WTC11 (cell line): ENCODE measurements around the gene FSCB. TPM values are rescaled to one million over a fixed set of nuclear protein-coding genes. Genes with fewer than 3 reads are reported as not detected.

Experiments
- ATAC-seq: fragments of 200-7000 bp; cut with Tn5 transposase; 2 replicates; pipeline ENCODE4 v1.10.0; 2021; ENCODE audit warnings: mild to moderate bottlenecking, moderate library complexity
- CTCF ChIA-PET: fragments of 300-600 bp; sonication (Branson Sonifier 250); formaldehyde crosslinking; loops from one replicate; lab custom pipeline; 2021; ENCODE audit warnings: antibody characterized with exemption; lab: Charles Lee
- POLR2A ChIA-PET: fragments of 350-600 bp; sonication (Branson Sonifier 250); formaldehyde crosslinking; loops from one replicate; lab custom pipeline; 2021; ENCODE audit warnings: antibody characterized with exemption; lab: Charles Lee
- DNase-seq: peaks from one replicate; pipeline ENCODE4 v3.0.0; 2021; ENCODE audit warnings: low spot score
- H3K27ac Mint-ChIP-seq: 2 replicates; pipeline ENCODE4 v1.8.0; 2021; ENCODE audit warnings: mixed read lengths
- H3K27me3 Mint-ChIP-seq: 2 replicates; pipeline ENCODE4 v1.8.0; 2021; ENCODE audit warnings: low read depth, mild to moderate bottlenecking, moderate library complexity, mixed read lengths
- H3K36me3 Mint-ChIP-seq: 2 replicates; pipeline ENCODE4 v1.8.0; 2021; ENCODE audit warnings: mixed read lengths
- H3K4me1 Mint-ChIP-seq: 2 replicates; pipeline ENCODE4 v1.8.0; 2022; ENCODE audit warnings: mixed read lengths
- H3K4me3 Mint-ChIP-seq: 2 replicates; pipeline ENCODE4 v1.8.0; 2021; ENCODE audit warnings: mild to moderate bottlenecking, moderate library complexity, mixed read lengths
- H3K9me3 Mint-ChIP-seq: 2 replicates; pipeline ENCODE4 v1.8.0; 2021; ENCODE audit warnings: mixed read lengths
- EMX1 ChIP-seq: fragments of 250-450 bp; sonication (Bioruptor Pico); IDR thresholded peaks from 2 replicates; pipeline ENCODE4 v1.8.0; 2021; ENCODE audit warnings: mild to moderate bottlenecking
- IRF2 ChIP-seq: sonication (generic); formaldehyde crosslinking; IDR thresholded peaks from 2 replicates; pipeline ENCODE4 v1.8.0; 2022; ENCODE audit warnings: low read depth, missing genetic modification reagents, borderline replicate concordance
- KAT7 ChIP-seq: sonication (generic); formaldehyde crosslinking; IDR thresholded peaks from 2 replicates; pipeline ENCODE4 v1.8.1; 2023; ENCODE audit warnings: missing genetic modification reagents, mild to moderate bottlenecking, borderline replicate concordance
- PRDM15 ChIP-seq: sonication (generic); formaldehyde crosslinking; IDR thresholded peaks from 2 replicates; pipeline ENCODE4 v1.8.0; 2022; ENCODE audit warnings: missing genetic modification reagents
- RELA ChIP-seq: sonication (generic); formaldehyde crosslinking; IDR thresholded peaks from 2 replicates; pipeline ENCODE4 v1.8.1; 2022; ENCODE audit warnings: missing genetic modification reagents, mild to moderate bottlenecking, borderline replicate concordance
- TEAD1 ChIP-seq: sonication (generic); formaldehyde crosslinking; IDR thresholded peaks from 2 replicates; pipeline ENCODE4 v1.8.0; 2022; ENCODE audit warnings: mild to moderate bottlenecking, missing genetic modification reagents
- TEAD4 ChIP-seq: sonication (generic); formaldehyde crosslinking; IDR thresholded peaks from 2 replicates; pipeline ENCODE4 v1.8.0; 2022; ENCODE audit warnings: mild to moderate bottlenecking, missing genetic modification reagents
- ZBTB21 ChIP-seq: sonication (generic); formaldehyde crosslinking; IDR thresholded peaks from 2 replicates; pipeline ENCODE4 v1.8.1; 2023; ENCODE audit warnings: mild to moderate bottlenecking, missing genetic modification reagents, borderline replicate concordance
- ZNF121 ChIP-seq: sonication (generic); formaldehyde crosslinking; IDR thresholded peaks from 2 replicates; pipeline ENCODE4 v1.8.0; 2023; ENCODE audit warnings: missing genetic modification reagents
- ZNF138 ChIP-seq: sonication (generic); formaldehyde crosslinking; conservative IDR thresholded peaks from 2 replicates; pipeline ENCODE4 v1.8.1; 2022; ENCODE audit warnings: mild to moderate bottlenecking, moderate library complexity, missing genetic modification reagents
- ZNF281 ChIP-seq: sonication (generic); formaldehyde crosslinking; IDR thresholded peaks from 2 replicates; pipeline ENCODE4 v1.8.0; 2023; ENCODE audit warnings: mild to moderate bottlenecking, missing genetic modification reagents
- ZNF317 ChIP-seq: sonication (generic); formaldehyde crosslinking; IDR thresholded peaks from 2 replicates; pipeline ENCODE4 v1.8.1; 2023; ENCODE audit warnings: low read depth, mild to moderate bottlenecking, moderate library complexity, missing genetic modification reagents, borderline replicate concordance
- ZNF416 ChIP-seq: fragments of 250-450 bp; sonication (Bioruptor Pico); IDR thresholded peaks from 2 replicates; pipeline ENCODE4 v1.9.0; 2021; ENCODE audit warnings: mild to moderate bottlenecking, inconsistent platforms
- total RNA-seq: library from RNA; stranded (reverse); gene quantifications from 3 replicates; pipeline ENCODE4 v1.2.3, GENCODE V29; 2021
- TF ChIP-seq, protein P1 (sequence below): sonication (generic); formaldehyde crosslinking; IDR thresholded peaks from 2 replicates; pipeline ENCODE4 v1.8.1; 2023; ENCODE audit warnings: mild to moderate bottlenecking, moderate library complexity, missing genetic modification reagents
- TF ChIP-seq, protein P2 (sequence below): sonication (generic); formaldehyde crosslinking; conservative IDR thresholded peaks from 2 replicates; pipeline ENCODE4 v1.8.1; 2022; ENCODE audit warnings: mild to moderate bottlenecking, missing genetic modification reagents
- TF ChIP-seq, protein P3 (sequence below): sonication (generic); formaldehyde crosslinking; IDR thresholded peaks from 2 replicates; pipeline ENCODE4 v1.8.1; 2023; ENCODE audit warnings: mild to moderate bottlenecking, missing genetic modification reagents, moderate library complexity

FSCB gene
- total RNA-seq, 1 experiment from 2014 or later: not detected

- no peak overlapping the region for H3K4me3 Mint-ChIP-seq
- H3K9me3 Mint-ChIP-seq: no peaks in the 10 kb centered on the region
- TF ChIP-seq ZBTB21 (CRISPR knock-in tag): no peak
- TF ChIP-seq, protein P1, sequence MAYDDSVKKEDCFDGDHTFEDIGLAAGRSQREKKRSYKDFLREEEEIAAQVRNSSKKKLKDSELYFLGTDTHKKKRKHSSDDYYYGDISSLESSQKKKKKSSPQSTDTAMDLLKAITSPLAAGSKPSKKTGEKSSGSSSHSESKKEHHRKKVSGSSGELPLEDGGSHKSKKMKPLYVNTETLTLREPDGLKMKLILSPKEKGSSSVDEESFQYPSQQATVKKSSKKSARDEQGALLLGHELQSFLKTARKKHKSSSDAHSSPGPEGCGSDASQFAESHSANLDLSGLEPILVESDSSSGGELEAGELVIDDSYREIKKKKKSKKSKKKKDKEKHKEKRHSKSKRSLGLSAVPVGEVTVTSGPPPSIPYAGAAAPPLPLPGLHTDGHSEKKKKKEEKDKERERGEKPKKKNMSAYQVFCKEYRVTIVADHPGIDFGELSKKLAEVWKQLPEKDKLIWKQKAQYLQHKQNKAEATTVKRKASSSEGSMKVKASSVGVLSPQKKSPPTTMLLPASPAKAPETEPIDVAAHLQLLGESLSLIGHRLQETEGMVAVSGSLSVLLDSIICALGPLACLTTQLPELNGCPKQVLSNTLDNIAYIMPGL (CRISPR knock-in tag): no peak
- no peak for TF ChIP-seq ZNF281 (CRISPR knock-in tag)
- no peak for TF ChIP-seq ZNF121 (CRISPR knock-in tag)
- TF ChIP-seq ZNF138 (CRISPR knock-in tag): no peak
- TF ChIP-seq RELA: no peak
- TF ChIP-seq, all 79 proteins: peak for 0
- H3K27me3 Mint-ChIP-seq: no peaks in the 10 kb centered on the region
- DNase-seq (no peak), ATAC-seq (no peak)
- no peaks in the 10 kb centered on the region for H3K4me1 Mint-ChIP-seq
- no peak overlapping the region for H3K27ac Mint-ChIP-seq
- H3K36me3 Mint-ChIP-seq: no peaks in the 10 kb centered on the region
- POLR2A ChIA-PET: no interaction called here
- CTCF ChIA-PET: no interaction called here
These were observed 23.4 kb upstream of the FSCB start for GRCh38 chr14:44530475-44530874.

GRCh38 chr14:44529026-44529425, 21.9 kb upstream of the FSCB start:
- Mint-ChIP-seq H3K4me3 (no peak overlapping the region), H3K36me3 (no peaks in the 10 kb centered on the region), H3K27me3 (no peaks in the 10 kb centered on the region), H3K4me1 (no peaks in the 10 kb centered on the region), H3K9me3 (no peaks in the 10 kb centered on the region), H3K27ac (no peak overlapping the region)
- CTCF ChIA-PET: no interaction called here
- ATAC-seq (no peak), DNase-seq (no peak)
- POLR2A ChIA-PET: no interaction called here
- TF ChIP-seq ZNF416: no peak
- TF ChIP-seq TEAD1: no peak
- TF ChIP-seq IRF2 (CRISPR knock-in tag): no peak
- no peak for TF ChIP-seq PRDM15 (CRISPR knock-in tag)
- TF ChIP-seq EMX1: no peak
- no peak for TF ChIP-seq TEAD4 (CRISPR knock-in tag)
- no peak for TF ChIP-seq KAT7 (CRISPR knock-in tag)
- TF ChIP-seq, protein P2, sequence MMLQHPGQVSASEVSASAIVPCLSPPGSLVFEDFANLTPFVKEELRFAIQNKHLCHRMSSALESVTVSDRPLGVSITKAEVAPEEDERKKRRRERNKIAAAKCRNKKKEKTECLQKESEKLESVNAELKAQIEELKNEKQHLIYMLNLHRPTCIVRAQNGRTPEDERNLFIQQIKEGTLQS: no peak
- TF ChIP-seq, protein P3, sequence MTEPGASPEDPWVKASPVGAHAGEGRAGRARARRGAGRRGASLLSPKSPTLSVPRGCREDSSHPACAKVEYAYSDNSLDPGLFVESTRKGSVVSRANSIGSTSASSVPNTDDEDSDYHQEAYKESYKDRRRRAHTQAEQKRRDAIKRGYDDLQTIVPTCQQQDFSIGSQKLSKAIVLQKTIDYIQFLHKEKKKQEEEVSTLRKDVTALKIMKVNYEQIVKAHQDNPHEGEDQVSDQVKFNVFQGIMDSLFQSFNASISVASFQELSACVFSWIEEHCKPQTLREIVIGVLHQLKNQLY (CRISPR knock-in tag): no peak
- TF ChIP-seq ZNF317: no peak
